SIG-M5 treated with dmso at 0.1 percent for 504 hours (cell line): ENCODE results near the gene BICDL1.

ENCODE experiments used
- DNase-seq: peaks from one replicate; lab custom pipeline; 2025; ENCODE audit not compliant: unreplicated experiment; lab: John Stamatoyannopoulos, UW

The BICDL1 gene

GRCh38 chr12:120078868-120079267, 89.8 kb downstream of the BICDL1 start:
- DNase-seq, result no peak

GRCh38 chr12:120079411-120080400, 90.7 kb downstream of the BICDL1 start:
- peak; percentile 52 for DNase-seq

GRCh38 chr12:120081641-120082040, 92.6 kb downstream of the BICDL1 start:
- DNase-seq, result no peak

GRCh38 chr12:120085920-120086645, 97.0 kb downstream of the BICDL1 start:
- no peak for DNase-seq

GRCh38 chr12:120086801-120087621, 98.0 kb downstream of the BICDL1 start:
- DNase-seq, result peak; percentile 99

- DNase-seq, result no peak
These were observed 100.1 kb downstream of the BICDL1 start for GRCh38 chr12:120089105-120089504.

- DNase-seq, result no peak
These were observed 100.8 kb downstream of the BICDL1 start for GRCh38 chr12:120089796-120090195.

GRCh38 chr12:120090206-120090605, 101.2 kb downstream of the BICDL1 start:
- no peak for DNase-seq

- no peak for DNase-seq
These were observed 101.7 kb downstream of the BICDL1 start for GRCh38 chr12:120090626-120091295.

- no peak for DNase-seq
These were observed 102.5 kb downstream of the BICDL1 start for GRCh38 chr12:120091371-120092090.

- DNase-seq, result no peak
These were observed 103.7 kb downstream of the BICDL1 start for GRCh38 chr12:120092551-120093335.

GRCh38 chr12:120093336-120093591, 104.2 kb downstream of the BICDL1 start:
- DNase-seq, result no peak

- DNase-seq, result no peak
These were observed 104.7 kb downstream of the BICDL1 start for GRCh38 chr12:120093592-120094355.

GRCh38 chr12:120094485-120094884, 105.4 kb downstream of the BICDL1 start:
- DNase-seq, result no peak

- no peak for DNase-seq
These were observed 106.3 kb downstream of the BICDL1 start for GRCh38 chr12:120095331-120095730.

GRCh38 chr12:120095736-120096135, 106.7 kb downstream of the BICDL1 start:
- no peak for DNase-seq

GRCh38 chr12:120096671-120097202, 107.7 kb downstream of the BICDL1 start:
- DNase-seq, result no peak

- DNase-seq, result no peak
These were observed 109.9 kb downstream of the BICDL1 start for GRCh38 chr12:120098756-120099470.
